WI38 (cell line): ENCODE data around the gene TAAR5.

ENCODE experiments used
- H3K4me3 ChIP-seq: 2 replicates; pipeline ENCODE4 v1.5.1; 2011; ENCODE audit warnings: low read depth, mild to moderate bottlenecking, control low read depth, low read length
- TF ChIP-seq, protein P1 (sequence below): IDR thresholded peaks from 2 replicates; pipeline ENCODE4 v1.5.1; 2012; ENCODE audit warnings: low read depth, mild to moderate bottlenecking, control low read depth, low read length

The TAAR5 gene

GRCh38 chr6:132544826-132545225 is 44.7 kb downstream of the TAAR5 start:
- TF ChIP-seq, protein P1, sequence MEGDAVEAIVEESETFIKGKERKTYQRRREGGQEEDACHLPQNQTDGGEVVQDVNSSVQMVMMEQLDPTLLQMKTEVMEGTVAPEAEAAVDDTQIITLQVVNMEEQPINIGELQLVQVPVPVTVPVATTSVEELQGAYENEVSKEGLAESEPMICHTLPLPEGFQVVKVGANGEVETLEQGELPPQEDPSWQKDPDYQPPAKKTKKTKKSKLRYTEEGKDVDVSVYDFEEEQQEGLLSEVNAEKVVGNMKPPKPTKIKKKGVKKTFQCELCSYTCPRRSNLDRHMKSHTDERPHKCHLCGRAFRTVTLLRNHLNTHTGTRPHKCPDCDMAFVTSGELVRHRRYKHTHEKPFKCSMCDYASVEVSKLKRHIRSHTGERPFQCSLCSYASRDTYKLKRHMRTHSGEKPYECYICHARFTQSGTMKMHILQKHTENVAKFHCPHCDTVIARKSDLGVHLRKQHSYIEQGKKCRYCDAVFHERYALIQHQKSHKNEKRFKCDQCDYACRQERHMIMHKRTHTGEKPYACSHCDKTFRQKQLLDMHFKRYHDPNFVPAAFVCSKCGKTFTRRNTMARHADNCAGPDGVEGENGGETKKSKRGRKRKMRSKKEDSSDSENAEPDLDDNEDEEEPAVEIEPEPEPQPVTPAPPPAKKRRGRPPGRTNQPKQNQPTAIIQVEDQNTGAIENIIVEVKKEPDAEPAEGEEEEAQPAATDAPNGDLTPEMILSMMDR, result no peak

More at GRCh38 chr6:132544826-132545225, 44.7 kb downstream of the TAAR5 start:
- H3K4me3 ChIP-seq, result no peak overlapping the region
